HEK293T (cell line): ENCODE results near the gene TLE3.

Source experiments
- CTCF ChIA-PET: fragments of 350-600 bp; formaldehyde crosslinking; extraction: SDS; loops from one replicate; lab custom pipeline; 2021; ENCODE audit warnings: antibody characterized with exemption, inconsistent platforms; lab: Yijun Ruan, JAX
- POLR2A ChIA-PET: fragments of 350-600 bp; formaldehyde crosslinking; extraction: SDS; loops from one replicate; lab custom pipeline; 2020; ENCODE audit warnings: antibody characterized with exemption, inconsistent platforms; lab: Yijun Ruan, JAX
- DNase-seq: peaks from one replicate; pipeline ENCODE4 v3.0.0; 2012; ENCODE audit warnings: mixed read lengths; ENCODE audit errors: extremely low spot score
- ARNT ChIP-seq: fragments of 450-650 bp; IDR thresholded peaks from 2 replicates; pipeline ENCODE4 v1.6.1; 2017; ENCODE audit warnings: mild to moderate bottlenecking
- BHLHE40 ChIP-seq: fragments of 450-650 bp; IDR thresholded peaks from 2 replicates; pipeline ENCODE4 v1.6.1; 2016; ENCODE audit warnings: mild to moderate bottlenecking, moderate library complexity, borderline replicate concordance
- CTBP1 ChIP-seq: fragments of 450-650 bp; IDR thresholded peaks from 2 replicates; pipeline ENCODE4 v1.6.1; 2016; ENCODE audit warnings: borderline replicate concordance
- ELF4 ChIP-seq: fragments of 450-650 bp; IDR thresholded peaks from 2 replicates; pipeline ENCODE4 v1.6.1; 2017; ENCODE audit warnings: antibody characterized with exemption
- FOXA1 ChIP-seq: fragments of 450-650 bp; IDR thresholded peaks from 2 replicates; pipeline ENCODE4 v1.6.1; 2016; ENCODE audit warnings: mild to moderate bottlenecking
- FOXK2 ChIP-seq: fragments of 450-650 bp; IDR thresholded peaks from 2 replicates; pipeline ENCODE4 v1.6.1; 2016; ENCODE audit warnings: mild to moderate bottlenecking
- FOXM1 ChIP-seq: fragments of 450-650 bp; IDR thresholded peaks from 2 replicates; pipeline ENCODE4 v1.6.1; 2017; ENCODE audit warnings: mild to moderate bottlenecking, borderline replicate concordance
- HDGF ChIP-seq: fragments of 450-650 bp; IDR thresholded peaks from 2 replicates; pipeline ENCODE4 v1.6.1; 2017; ENCODE audit warnings: antibody characterized with exemption, borderline replicate concordance
- L3MBTL2 ChIP-seq: fragments of 450-650 bp; conservative IDR thresholded peaks from 2 replicates; pipeline ENCODE4 v1.6.1; 2016; ENCODE audit warnings: mild to moderate bottlenecking
- LEF1 ChIP-seq: fragments of 450-650 bp; IDR thresholded peaks from 2 replicates; pipeline ENCODE4 v1.6.1; 2017; ENCODE audit warnings: mild to moderate bottlenecking, borderline replicate concordance
- NFRKB ChIP-seq: fragments of 450-650 bp; IDR thresholded peaks from 2 replicates; pipeline ENCODE4 v1.6.1; 2016; ENCODE audit warnings: mild to moderate bottlenecking, moderate library complexity
- PKNOX1 ChIP-seq: fragments of 450-650 bp; IDR thresholded peaks from 2 replicates; pipeline ENCODE4 v1.6.1; 2016
- SP1 ChIP-seq: fragments of 450-650 bp; IDR thresholded peaks from 2 replicates; pipeline ENCODE4 v1.6.1; 2017
- SUZ12 ChIP-seq: fragments of 450-650 bp; IDR thresholded peaks from 2 replicates; pipeline ENCODE4 v1.6.1; 2016; ENCODE audit warnings: mild to moderate bottlenecking
- TARDBP ChIP-seq: fragments of 450-650 bp; IDR thresholded peaks from 2 replicates; pipeline ENCODE4 v1.6.1; 2016
- ZNF384 ChIP-seq: fragments of 450-650 bp; IDR thresholded peaks from 2 replicates; pipeline ENCODE4 v1.6.1; 2016

The TLE3 gene

GRCh38 chr15:70083946-70084345 lies 13.8 kb downstream of the TLE3 start:
- DNase-seq: no peak
- ChIA-PET POLR2A (no interaction called here), CTCF (no interaction called here)
- TF ChIP-seq HDGF (no peak), FOXA1 (no peak), PKNOX1 (no peak), SP1 (no peak), ZNF384 (no peak), SUZ12 (no peak)

- TF ChIP-seq FOXK2: no peak
- TF ChIP-seq PKNOX1: no peak
- TF ChIP-seq ELF4: no peak
- TF ChIP-seq HDGF: no peak
- no peak for TF ChIP-seq BHLHE40
- no peak for TF ChIP-seq LEF1
- TF ChIP-seq TARDBP: no peak
- no peak for TF ChIP-seq L3MBTL2
- TF ChIP-seq CTBP1: no peak
- no peak for TF ChIP-seq ARNT
- TF ChIP-seq FOXA1: no peak
- no peak for TF ChIP-seq FOXM1
- DNase-seq: no peak
- CTCF ChIA-PET: no interaction called here
- POLR2A ChIA-PET: interaction anchor here (0.8 to 1.1 kb wide), 2 partner anchors 15 to 16 kb away, joined by 3 read pairs; partner anchors contain the start of gene TLE3
Measured at GRCh38 chr15:70083418-70083817, 14.3 kb downstream of the TLE3 start.

- DNase-seq: no peak
- ChIA-PET CTCF (interaction anchor here (0.5 kb wide), 1 partner anchor 788 kb away, joined by 4 read pairs; no protein-coding TSS in a partner anchor), POLR2A (interaction anchor here (1.1 kb wide), 1 partner anchor 17 kb away, joined by 3 read pairs; no protein-coding TSS in a partner anchor)
- TF ChIP-seq L3MBTL2 (no peak), CTBP1 (no peak), FOXK2 (no peak), PKNOX1 (no peak), BHLHE40 (no peak), NFRKB (no peak), LEF1 (no peak), SUZ12 (no peak), ZNF384 (no peak), TARDBP (no peak), FOXM1 (no peak), ELF4 (no peak), FOXA1 (no peak)
Measured at GRCh38 chr15:70082281-70082900, 15.3 kb downstream of the TLE3 start.

GRCh38 chr15:70081612-70082011 lies 16.1 kb downstream of the TLE3 start:
- TF ChIP-seq CTBP1: no peak
- no peak for TF ChIP-seq SUZ12
- no peak for TF ChIP-seq HDGF
- TF ChIP-seq BHLHE40: no peak
- TF ChIP-seq PKNOX1: no peak
- no peak for TF ChIP-seq ARNT
- no peak for TF ChIP-seq FOXM1
- TF ChIP-seq LEF1: no peak
- no peak for TF ChIP-seq ZNF384
- no peak for TF ChIP-seq SP1
- no peak for TF ChIP-seq L3MBTL2
- no peak for TF ChIP-seq FOXA1
- TF ChIP-seq NFRKB: no peak
- no peak for TF ChIP-seq ELF4
- TF ChIP-seq TARDBP: no peak
- no peak for TF ChIP-seq FOXK2
- CTCF ChIA-PET: no interaction called here
- DNase-seq: no peak
- POLR2A ChIA-PET: no interaction called here

GRCh38 chr15:70080347-70080746 lies 17.4 kb downstream of the TLE3 start:
- no peak for DNase-seq
- ChIA-PET POLR2A (no interaction called here), CTCF (no interaction called here)
- TF ChIP-seq HDGF: no peak
- no peak for TF ChIP-seq FOXM1
- no peak for TF ChIP-seq LEF1
- no peak for TF ChIP-seq SUZ12
- TF ChIP-seq ARNT: no peak
- TF ChIP-seq L3MBTL2: no peak
- no peak for TF ChIP-seq NFRKB

GRCh38 chr15:70079888-70080287 lies 17.8 kb downstream of the TLE3 start:
- ChIA-PET CTCF (no interaction called here), POLR2A (no interaction called here)
- TF ChIP-seq CTBP1: no peak
- TF ChIP-seq ARNT: no peak
- no peak for TF ChIP-seq HDGF
- TF ChIP-seq TARDBP: no peak
- TF ChIP-seq SUZ12: no peak
- no peak for TF ChIP-seq L3MBTL2
- no peak for TF ChIP-seq ZNF384
- TF ChIP-seq FOXM1: no peak
- no peak for TF ChIP-seq SP1
- no peak for TF ChIP-seq PKNOX1
- TF ChIP-seq LEF1: no peak
- TF ChIP-seq FOXA1: no peak
- no peak for TF ChIP-seq FOXK2
- TF ChIP-seq ELF4: no peak
- TF ChIP-seq NFRKB: no peak
- TF ChIP-seq BHLHE40: no peak
- no peak for DNase-seq
